Inferior parietal cortex (tissue), 1 donor: Measurements from ENCODE around the gene CNNM3.

ENCODE experiments used
- DNase-seq: peaks from one replicate; pipeline ENCODE4 v3.0.0-alpha.2; 2016; ENCODE audit errors: extremely low spot score

The CNNM3 gene

DNA sequence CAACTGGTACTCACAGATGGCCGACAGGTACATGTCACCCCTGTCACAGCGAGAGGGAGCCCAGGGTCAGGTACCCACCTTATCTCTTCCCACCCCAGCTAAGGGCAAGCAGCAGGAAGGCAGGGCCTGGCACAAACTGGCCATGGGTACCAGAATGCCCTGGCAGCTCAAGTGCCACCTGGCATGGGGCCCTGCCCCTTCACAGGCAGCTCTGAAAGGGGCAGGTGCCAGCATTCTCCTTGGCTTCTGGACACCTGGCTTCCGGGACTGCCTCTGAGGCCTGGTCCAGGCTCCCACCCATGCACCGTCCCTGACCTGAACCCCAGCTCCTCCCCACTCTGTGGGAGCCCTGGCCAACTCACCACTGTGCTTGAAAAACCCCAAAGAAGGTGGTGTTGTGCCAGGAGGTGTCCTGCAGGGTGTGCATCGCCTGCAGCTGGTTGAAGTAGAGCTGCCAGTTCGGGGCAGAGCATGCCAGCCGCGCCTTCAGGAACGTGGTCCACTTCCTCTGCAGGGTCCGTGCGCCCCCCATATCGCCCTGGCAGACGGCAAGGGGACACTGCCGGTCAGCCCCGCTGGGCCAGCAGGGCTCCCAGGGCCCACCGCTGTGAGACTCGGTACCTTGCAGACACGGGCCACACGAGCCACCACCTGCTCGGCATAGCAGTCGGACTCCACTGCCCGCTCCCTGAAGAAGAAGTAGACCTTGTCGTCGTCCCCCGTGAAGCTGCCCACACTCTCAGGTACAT lies 48.4 kb downstream of the CNNM3 start:
- DNase-seq, result no peak

DNA sequence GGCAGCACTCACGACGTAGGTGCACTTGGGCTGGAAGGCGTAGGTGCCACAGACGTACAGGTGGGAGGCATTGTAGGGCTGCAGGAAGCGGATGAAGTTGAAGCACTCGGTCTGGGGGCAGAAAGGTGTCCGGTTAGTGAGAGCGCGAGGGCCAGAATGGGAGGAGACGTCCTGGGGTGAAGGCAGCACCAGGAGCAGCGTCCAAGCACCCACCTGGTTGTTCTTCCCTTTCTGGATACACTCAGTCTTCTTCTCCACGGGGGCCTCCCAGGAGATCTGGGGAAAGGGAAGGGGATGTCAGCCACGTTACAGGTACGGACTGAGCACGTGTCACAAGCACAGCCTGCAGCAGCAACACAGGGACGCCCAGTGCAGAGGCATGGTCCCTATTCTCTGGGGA lies 49.6 kb downstream of the CNNM3 start:
- no peak for DNase-seq

- DNase-seq, result no peak
These were observed 50.1 kb downstream of the CNNM3 start for GRCh38 chr2:96866149-96866548.

- DNase-seq, result no peak
These were observed 50.5 kb downstream of the CNNM3 start for GRCh38 chr2:96866586-96866985.

- no peak for DNase-seq
These were observed 51.1 kb downstream of the CNNM3 start for GRCh38 chr2:96866986-96867755.

DNA sequence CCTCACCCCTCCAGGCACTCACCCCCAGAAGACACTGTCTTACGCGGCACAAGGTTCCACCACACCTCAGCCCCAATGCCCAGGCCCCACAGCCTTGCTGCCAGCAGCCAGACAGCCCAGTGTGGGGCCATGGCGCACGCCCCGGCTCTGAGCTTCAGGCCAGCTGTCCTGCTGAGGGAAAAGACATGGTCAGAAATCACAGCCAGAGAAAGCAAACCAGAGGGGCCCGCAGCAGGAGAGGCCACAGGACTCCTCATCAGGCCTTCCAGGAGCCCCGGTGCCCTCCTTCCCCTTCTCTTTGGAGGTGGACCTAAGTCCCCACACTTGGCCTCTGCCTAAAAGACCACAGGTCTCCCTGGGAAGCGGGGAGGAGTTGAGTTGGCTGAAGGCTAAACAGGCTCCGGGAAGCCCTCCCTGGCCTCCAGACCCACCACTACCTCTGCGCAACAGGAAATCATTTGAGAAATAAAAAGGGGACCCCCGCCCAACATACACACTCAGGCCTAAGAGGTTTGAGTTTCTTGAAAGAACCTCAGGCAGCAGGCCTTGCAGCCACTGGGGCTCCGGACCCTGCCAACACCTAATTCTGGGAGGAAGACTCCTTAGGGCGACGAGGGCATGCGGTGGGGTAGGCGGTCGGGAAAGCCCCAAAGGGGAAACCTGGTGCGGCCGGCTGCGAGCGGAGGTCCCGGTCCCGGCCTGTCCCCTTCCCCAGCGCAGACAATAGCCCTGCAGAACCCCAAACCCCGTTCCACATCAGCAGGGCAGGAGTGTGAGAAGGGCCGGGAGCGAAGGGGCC lies 51.9 kb downstream of the CNNM3 start:
- no peak for DNase-seq

- DNase-seq, result peak; percentile 47
These were observed 52.6 kb downstream of the CNNM3 start for GRCh38 chr2:96868555-96869280.

DNA sequence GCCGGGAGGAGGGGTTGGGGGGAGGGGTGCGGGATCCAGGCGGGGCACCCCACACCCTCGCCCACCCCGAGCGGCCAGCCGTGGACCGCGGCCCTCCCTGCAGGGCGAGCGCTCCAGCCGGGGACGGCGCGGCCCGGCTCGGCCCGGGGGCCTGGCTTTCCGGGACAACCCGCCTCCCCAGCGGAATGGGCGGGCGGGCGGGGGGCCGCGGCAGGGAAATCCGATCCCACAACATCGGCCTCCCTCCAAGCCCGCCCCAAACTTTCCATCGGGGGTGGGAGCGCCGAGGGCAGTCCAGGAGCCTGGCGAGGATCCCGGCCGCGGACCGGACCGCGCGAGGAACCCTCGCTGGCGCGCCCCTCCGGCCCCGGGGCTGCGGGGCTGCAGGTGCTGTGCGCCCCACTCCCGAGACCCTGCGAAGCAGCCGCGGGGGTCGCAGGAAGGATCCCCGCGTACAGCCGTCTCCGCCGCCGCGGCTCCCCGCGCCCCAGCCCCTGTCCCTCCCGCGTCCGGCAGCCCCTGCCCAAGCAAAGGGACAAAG lies 53.3 kb downstream of the CNNM3 start:
- DNase-seq, result peak; percentile 44

DNA sequence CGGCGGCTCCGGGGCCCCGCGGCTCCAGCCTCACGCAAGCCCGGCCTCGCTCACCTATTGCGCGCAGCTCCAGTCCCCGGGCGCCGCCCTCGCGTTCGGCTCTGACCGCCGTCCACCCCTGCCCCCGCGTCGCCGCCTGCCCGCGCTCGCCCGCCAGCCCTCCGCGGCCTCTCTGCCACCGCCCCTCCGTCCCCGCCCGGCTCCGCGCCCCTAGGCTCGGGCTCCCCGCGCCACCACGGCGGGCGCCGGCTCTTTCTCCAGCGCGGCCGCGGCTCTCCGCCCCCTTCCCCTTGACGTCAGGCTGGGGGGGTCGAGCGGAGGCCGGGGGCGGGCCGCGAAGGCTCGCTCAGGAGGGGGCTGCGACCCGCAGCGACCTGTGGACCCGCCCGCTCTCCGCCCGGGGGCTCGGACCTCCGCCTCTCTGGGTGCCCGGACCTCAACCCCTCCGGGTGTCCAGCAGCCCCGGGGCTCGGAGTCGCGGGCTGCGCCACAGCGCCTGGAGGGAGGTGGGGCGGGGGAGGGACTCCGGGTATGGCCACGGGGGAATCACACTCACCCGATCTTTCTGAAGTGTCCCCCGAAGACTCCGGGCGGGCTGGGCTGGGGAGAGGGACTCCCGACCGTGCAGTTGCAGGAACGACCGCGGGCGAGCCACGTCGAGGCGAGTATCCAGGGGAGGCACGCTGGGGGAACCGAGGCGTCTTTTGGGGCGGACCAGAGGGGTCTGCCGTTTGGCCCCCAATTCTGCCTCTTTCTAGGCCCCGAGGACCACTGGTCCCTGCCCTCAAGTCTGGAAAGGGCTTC lies 54.0 kb downstream of the CNNM3 start, which contains the start of gene SEMA4C:
Gene SEMA4C, minus strand, starts transcription at position 259 of the 804 bp plus-strand sequence. CDS start 2,194 bp downstream, outside the sequence.
- peak; percentile 65 for DNase-seq

DNA sequence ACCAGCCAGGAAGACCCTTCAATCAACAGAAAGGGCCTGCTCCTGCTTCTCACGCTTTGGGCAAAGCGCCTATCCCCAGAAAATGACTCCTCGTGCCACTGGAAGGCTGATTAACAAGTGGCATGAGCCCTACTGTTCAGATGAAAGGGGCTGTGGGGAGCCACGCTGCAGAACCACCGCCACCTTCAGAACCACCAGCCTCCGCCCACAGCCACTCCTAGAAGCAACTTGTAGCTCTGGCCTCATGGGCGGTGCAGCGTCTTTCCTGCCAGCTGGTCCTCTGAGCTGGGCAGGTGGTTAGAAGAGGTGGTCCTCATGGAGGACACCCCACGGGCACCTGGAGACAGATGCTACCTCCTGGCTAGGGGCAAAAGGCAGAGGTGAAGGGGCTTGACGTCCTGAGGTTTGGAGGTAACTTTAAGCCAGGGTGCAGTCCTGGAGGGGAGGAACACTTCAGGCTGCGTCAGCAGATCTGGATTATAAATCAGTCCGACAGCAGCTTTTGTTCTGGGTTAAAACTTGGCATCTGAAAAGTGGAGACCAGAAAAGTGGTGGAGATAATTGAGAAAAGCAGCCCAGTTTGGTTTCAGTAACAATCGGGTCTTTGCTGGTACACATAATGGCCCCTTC lies 54.7 kb downstream of the CNNM3 start:
- DNase-seq, result peak; percentile 55

- DNase-seq, result no peak
These were observed 56.7 kb downstream of the CNNM3 start for GRCh38 chr2:96872591-96873349.

- DNase-seq, result no peak
These were observed 57.6 kb downstream of the CNNM3 start for GRCh38 chr2:96873651-96874096.

- DNase-seq, result no peak
These were observed 58.2 kb downstream of the CNNM3 start for GRCh38 chr2:96874198-96874831.

DNA sequence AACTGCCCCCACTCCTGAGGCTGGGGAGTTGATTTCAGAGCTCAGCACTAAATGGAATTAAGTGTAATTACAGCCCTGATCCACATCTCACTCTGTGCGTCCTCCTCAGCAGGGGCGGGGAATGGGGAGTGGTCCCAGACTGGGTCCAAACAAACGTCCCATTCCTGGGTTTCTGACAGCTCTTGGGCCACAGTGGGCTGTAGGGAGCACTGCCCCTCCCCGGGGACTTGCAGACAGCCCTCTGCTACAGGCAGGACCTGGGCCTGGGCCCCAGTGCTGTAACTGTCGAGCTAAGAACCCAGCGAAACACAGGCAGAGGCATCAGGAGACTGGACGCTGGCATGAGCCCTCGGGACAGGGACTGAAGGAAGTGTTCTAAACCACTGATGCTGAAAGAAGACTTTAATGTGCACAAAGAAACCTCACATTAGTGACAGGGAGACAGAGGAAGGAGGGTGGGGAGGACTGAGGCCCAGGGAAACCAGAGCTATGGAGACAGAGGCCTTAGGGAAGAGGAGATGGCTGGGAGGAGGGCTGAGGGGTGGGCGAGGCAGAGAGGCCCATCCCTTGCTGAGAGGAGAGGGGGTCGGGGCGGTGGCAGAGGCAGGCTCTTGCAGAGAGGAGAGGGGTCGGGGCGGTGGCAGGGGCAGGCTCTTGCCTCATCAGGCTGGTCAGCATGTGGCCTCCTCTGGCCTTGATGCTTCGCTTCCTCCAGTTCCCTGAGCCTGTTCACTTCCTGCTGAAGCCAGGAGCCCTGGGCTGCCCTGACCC lies 59.6 kb downstream of the CNNM3 start:
- DNase-seq, result no peak

GRCh38 chr2:96876269-96877041 lies 60.4 kb downstream of the CNNM3 start:
- no peak for DNase-seq

DNA sequence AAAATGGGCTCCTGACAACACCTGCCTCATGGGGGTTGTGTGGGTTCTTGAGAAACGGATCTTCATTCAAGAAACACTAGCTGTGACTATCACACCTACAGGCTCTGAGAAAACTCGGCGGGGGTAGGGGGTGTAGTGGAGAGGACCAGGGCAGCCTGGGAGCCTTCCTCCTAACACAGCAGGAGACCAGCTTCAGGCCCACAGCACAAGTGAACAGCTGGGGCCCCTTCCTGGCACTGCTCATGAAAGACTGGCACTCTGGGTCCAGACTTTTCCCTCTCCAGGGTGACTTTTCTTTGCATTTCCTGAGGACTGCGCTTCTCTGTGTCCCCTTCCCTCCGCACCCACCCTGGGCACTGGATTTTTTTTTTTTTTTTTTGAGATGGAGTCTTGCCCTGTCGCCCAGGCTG lies 61.0 kb downstream of the CNNM3 start:
- DNase-seq, result no peak

GRCh38 chr2:96877631-96878092 lies 61.6 kb downstream of the CNNM3 start:
- no peak for DNase-seq
